Caki2 (cell line): ENCODE results near the gene C1QTNF9. TPM values are rescaled to one million over a fixed set of nuclear protein-coding genes. Genes with fewer than 3 reads are reported as not detected.

ENCODE experiments used
- total RNA-seq: library from RNA; depleted of rRNA; stranded (reverse); fragments of >200 nt; shearing (Covaris generic); gene quantifications from 2 replicates; pipeline ENCODE4 v1.2.3, GENCODE V29; 2014; ENCODE audit warnings: low replicate concordance; rRNA removed

The C1QTNF9 gene
- total RNA-seq, 1 experiment from 2014 or later = not detected

Other genes with a start within 250 kb of the C1QTNF9 start
- 10.0 and 18.7 TPM in 2 replicates for gene SPATA13, start 148.9 kb upstream of the C1QTNF9 start, total RNA-seq
- gene PARP4, start 203.2 kb downstream of the C1QTNF9 start, total RNA-seq = 19.6 and 21.4 TPM in 2 replicates